Measurements from ENCODE around the gene LBX2. TPM values are rescaled to one million over a fixed set of nuclear protein-coding genes. Genes with fewer than 3 reads are reported as not detected.
A peak's percentile ranks its signal among the peaks of the same experiment; 100 is the strongest.

The LBX2 gene
- total RNA-seq, 1 donor, result 5.4 TPM

- Histone ChIP-seq H3K79me2 (ENCODE audit: insufficient read depth, low read length) (peaks cover 17% of the 10 kb centered on the region), H2AFZ (ENCODE audit: low read length) (no peak overlapping the region), H3K27me3 (ENCODE audit: insufficient read depth, low read length) (no peaks in the 10 kb centered on the region), H4K20me1 (ENCODE audit: insufficient read depth, low read length) (no peaks in the 10 kb centered on the region), H3K4me3 (ENCODE audit: insufficient read depth, low read length) (no peak overlapping the region), H3K36me3 (ENCODE audit: insufficient read depth, low read length) (peaks cover 72% of the 10 kb centered on the region), H3K27ac (ENCODE audit: low read depth, low read length) (peak overlapping the region; percentile 10), H3K4me2 (ENCODE audit: insufficient read depth, low read length) (no peak overlapping the region), H3K9me3 (ENCODE audit: low read depth, low read length) (no peaks in the 10 kb centered on the region), H3K4me1 (ENCODE audit: insufficient read depth, low read length) (peaks cover 6% of the 10 kb centered on the region)
- DNase-seq (ENCODE audit: insufficient read length, low spot score, missing footprints), result peak; percentile 39
- no peak for TF ChIP-seq CTCF (IDR thresholded peaks at IDR 0.05; ENCODE audit: extremely low read depth, low read depth, low read length)
Observed at GRCh38 chr2:74536166-74536950, 37.0 kb upstream of the LBX2 start.

- H3K79me2 ChIP-seq (ENCODE audit: insufficient read depth, low read length), result peaks cover 25% of the 10 kb centered on the region
- no peak overlapping the region for H3K4me3 ChIP-seq (ENCODE audit: insufficient read depth, low read length)
- no peak for TF ChIP-seq CTCF (IDR thresholded peaks at IDR 0.05; ENCODE audit: extremely low read depth, low read depth, low read length)
- peak; percentile 59 for DNase-seq (ENCODE audit: insufficient read length, low spot score, missing footprints)
- peaks cover 15% of the 10 kb centered on the region for H3K4me1 ChIP-seq (ENCODE audit: insufficient read depth, low read length)
- H3K36me3 ChIP-seq (ENCODE audit: insufficient read depth, low read length), result peaks cover 72% of the 10 kb centered on the region
- H3K4me2 ChIP-seq (ENCODE audit: insufficient read depth, low read length), result no peak overlapping the region
- H3K27me3 ChIP-seq (ENCODE audit: insufficient read depth, low read length), result no peaks in the 10 kb centered on the region
- H3K9me3 ChIP-seq (ENCODE audit: low read depth, low read length), result no peaks in the 10 kb centered on the region
- H2AFZ ChIP-seq (ENCODE audit: low read length), result no peak overlapping the region
- H4K20me1 ChIP-seq (ENCODE audit: insufficient read depth, low read length), result no peaks in the 10 kb centered on the region
- H3K27ac ChIP-seq (ENCODE audit: low read depth, low read length), result no peak overlapping the region
Observed at GRCh38 chr2:74535440-74535965, 36.1 kb upstream of the LBX2 start.

- Histone ChIP-seq H3K9me3 (ENCODE audit: low read depth, low read length) (no peaks in the 10 kb centered on the region), H3K4me1 (ENCODE audit: insufficient read depth, low read length) (peaks cover 15% of the 10 kb centered on the region), H3K4me3 (ENCODE audit: insufficient read depth, low read length) (no peak overlapping the region), H3K79me2 (ENCODE audit: insufficient read depth, low read length) (peaks cover 30% of the 10 kb centered on the region), H4K20me1 (ENCODE audit: insufficient read depth, low read length) (no peaks in the 10 kb centered on the region), H3K27me3 (ENCODE audit: insufficient read depth, low read length) (no peaks in the 10 kb centered on the region), H3K4me2 (ENCODE audit: insufficient read depth, low read length) (no peak overlapping the region), H2AFZ (ENCODE audit: low read length) (no peak overlapping the region), H3K36me3 (ENCODE audit: insufficient read depth, low read length) (peaks cover 62% of the 10 kb centered on the region), H3K27ac (ENCODE audit: low read depth, low read length) (no peak overlapping the region)
- TF ChIP-seq CTCF (IDR thresholded peaks at IDR 0.05; ENCODE audit: extremely low read depth, low read depth, low read length), result no peak
- DNase-seq (ENCODE audit: insufficient read length, low spot score, missing footprints), result peak; percentile 37
Observed at GRCh38 chr2:74534411-74534810, 35.0 kb upstream of the LBX2 start.

GRCh38 chr2:74533464-74533863 is 34.1 kb upstream of the LBX2 start:
- no peak overlapping the region for H3K4me3 ChIP-seq (ENCODE audit: insufficient read depth, low read length)
- H3K27me3 ChIP-seq (ENCODE audit: insufficient read depth, low read length), result no peaks in the 10 kb centered on the region
- no peak for TF ChIP-seq CTCF (IDR thresholded peaks at IDR 0.05; ENCODE audit: extremely low read depth, low read depth, low read length)
- H3K4me2 ChIP-seq (ENCODE audit: insufficient read depth, low read length), result no peak overlapping the region
- no peak overlapping the region for H2AFZ ChIP-seq (ENCODE audit: low read length)
- H3K27ac ChIP-seq (ENCODE audit: low read depth, low read length), result no peak overlapping the region
- H4K20me1 ChIP-seq (ENCODE audit: insufficient read depth, low read length), result peaks cover 7% of the 10 kb centered on the region
- no peak for DNase-seq (ENCODE audit: insufficient read length, low spot score, missing footprints)
- peaks cover 22% of the 10 kb centered on the region for H3K4me1 ChIP-seq (ENCODE audit: insufficient read depth, low read length)
- peaks cover 54% of the 10 kb centered on the region for H3K36me3 ChIP-seq (ENCODE audit: insufficient read depth, low read length)
- no peaks in the 10 kb centered on the region for H3K9me3 ChIP-seq (ENCODE audit: low read depth, low read length)
- H3K79me2 ChIP-seq (ENCODE audit: insufficient read depth, low read length), result peaks cover 39% of the 10 kb centered on the region

Data from osteoblast (primary cell).